ENCODE results near the gene CXCL12.

Gene CXCL12

GRCh38 chr10:44384601-44385025 lies 284 bp downstream of the CXCL12 start:
- no peak for DNase-seq

DNA sequence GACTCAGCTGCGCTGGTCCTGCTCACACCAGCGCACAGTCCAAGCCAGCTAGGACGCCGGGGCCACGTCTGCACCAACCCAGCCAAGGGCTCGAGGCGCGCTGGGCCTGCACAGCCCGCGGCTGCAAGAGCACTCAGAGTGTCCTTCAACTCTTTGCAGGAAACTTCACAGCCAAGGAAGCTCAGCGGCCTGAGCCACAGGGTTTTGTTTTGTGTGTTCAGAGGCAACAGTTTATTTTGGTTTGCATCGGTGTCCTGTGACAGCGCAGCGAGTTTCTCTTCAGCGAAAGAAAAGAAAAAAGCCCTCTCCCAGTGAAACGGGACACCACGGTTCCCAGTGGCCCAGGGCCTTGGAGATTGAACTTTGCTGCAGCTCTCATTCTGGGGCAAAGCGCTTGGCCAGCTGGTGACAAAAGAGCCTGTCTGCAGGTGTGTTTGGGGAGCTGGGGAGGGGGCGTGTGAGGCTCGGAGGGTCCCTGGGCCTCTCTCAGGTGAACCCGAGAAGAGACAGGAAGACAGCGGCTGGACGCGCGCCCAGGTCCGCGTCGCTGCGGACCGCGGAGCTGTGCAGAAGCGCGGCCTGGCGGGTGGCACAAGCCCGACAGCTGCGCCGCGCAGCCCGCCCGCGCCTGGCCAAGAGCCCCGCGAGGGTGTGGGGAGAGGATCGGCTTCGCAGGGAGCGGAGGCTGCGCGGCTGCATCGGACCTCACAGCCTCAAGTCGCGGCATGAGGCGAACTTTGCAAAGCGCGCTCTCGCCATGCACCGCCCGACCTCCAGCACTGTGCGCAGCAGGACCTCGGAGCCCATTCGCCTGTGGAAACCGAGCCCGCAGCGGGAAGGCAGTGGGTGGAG lies 922 bp downstream of the CXCL12 start:
- DNase-seq, result no peak

- no peak for DNase-seq
Observed at GRCh38 chr10:44382981-44383748, 1.7 kb downstream of the CXCL12 start.

DNA sequence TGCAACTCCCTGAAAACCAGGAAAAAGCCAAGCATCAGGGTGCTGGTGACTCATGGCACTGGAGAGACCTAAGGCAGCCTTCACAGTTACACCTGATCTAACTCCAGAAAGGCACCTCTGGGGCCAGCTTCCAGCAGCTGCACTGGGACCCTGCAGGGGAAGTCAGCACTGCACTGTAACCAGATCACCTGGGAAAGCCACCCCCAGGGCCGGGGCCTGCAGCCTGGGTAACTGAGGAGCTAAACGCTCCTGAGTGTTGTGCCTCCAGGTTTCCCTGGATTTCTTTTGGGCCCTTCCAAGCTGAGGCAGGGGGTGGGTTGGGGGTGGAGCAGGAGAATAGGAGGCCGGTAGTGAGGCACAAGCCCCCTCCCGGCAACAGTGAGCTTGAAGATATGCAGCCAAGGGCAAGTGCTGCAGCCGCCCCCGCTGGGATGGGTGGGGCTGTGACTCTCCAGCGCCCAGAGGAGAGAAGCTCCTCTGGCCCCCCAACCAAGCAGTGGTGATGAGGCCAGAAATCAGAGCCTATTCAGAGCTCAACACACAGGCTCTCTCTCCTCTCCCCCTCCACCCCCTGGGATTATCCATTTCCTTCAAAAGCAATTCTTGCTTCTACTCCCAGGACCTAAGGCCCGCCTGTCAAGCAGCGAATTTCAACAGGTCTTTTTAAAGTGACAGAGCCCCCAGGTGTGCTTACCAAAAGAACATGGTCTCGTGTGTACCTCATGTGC lies 2.6 kb downstream of the CXCL12 start:
- DNase-seq, result no peak

DNA sequence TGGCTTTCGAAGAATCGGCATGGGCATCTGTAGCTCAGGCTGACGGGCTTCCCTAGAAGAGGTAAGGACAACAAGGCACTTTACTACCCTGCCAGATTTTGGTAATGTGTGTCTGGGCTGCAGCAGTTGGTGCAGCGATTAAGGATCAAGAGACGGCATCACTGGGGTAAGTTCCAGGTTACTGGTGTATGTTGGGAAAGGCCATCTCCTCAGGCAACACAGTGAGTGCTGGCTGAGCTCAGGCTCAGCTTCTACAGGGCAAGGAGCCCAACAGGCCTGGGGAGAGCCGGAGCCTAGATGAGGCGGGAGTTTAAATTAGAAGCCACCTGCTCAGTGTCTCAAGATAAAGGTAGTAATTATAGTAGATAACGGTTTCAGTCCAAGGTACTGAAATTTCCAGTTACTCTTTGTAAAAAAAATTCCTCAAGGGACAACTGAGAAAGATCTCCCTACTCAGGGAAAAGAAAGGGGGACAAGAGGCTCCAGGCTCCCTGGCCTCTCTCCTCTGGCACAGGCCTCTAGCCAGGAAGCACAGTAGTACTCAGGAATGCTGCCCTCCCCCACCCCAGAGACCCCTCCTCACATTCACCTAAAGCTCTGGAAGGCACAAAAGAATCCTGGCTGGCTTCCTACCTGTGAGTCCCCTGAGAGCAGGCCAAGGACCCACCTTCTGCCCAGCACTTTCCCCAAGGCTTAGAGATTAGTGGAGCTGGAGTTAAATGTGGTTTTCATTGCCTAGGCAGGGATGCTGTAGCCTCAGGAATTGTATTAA lies 3.9 kb downstream of the CXCL12 start:
- DNase-seq, result no peak

DNA sequence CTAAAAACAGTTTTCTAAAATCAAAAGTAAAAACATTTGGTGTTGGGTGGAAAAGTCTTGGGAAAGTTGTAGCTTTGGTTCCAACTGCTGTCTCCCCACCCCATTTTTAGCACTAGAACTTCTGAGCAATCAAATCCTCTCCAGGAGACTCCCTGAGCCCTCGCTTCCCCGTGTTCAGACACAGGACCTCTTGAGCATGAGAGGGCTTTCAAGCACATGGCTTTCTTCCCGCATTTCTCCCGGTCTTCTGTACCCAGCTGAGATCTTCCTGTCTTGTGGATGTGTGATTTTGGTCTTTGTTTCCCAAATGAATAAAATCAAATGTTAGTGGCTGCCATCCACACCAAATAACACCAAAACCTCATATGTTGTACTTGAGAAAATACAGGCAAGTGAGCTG lies 5.0 kb downstream of the CXCL12 start:
- DNase-seq, result no peak

DNA sequence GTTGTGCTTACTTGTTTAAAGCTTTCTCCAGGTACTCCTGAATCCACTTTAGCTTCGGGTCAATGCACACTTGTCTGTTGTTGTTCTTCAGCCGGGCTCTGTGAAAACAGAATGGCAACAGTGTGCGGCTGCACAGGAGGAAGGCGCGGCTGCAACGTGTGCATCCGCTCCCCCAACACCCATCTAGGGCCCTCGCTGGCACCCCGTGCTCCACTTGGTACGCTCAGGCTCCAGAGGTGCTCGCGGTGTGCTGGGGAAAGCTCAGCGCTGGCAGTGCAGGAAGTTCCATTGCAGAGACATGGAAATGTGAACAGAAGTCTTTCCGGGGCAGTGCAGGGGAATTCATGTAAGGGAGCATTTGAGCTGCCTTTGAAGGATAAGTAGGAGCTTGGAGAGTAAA lies 6.3 kb downstream of the CXCL12 start:
- no peak for DNase-seq

GRCh38 chr10:44377651-44378310 lies 7.1 kb downstream of the CXCL12 start:
- no peak for DNase-seq

DNA sequence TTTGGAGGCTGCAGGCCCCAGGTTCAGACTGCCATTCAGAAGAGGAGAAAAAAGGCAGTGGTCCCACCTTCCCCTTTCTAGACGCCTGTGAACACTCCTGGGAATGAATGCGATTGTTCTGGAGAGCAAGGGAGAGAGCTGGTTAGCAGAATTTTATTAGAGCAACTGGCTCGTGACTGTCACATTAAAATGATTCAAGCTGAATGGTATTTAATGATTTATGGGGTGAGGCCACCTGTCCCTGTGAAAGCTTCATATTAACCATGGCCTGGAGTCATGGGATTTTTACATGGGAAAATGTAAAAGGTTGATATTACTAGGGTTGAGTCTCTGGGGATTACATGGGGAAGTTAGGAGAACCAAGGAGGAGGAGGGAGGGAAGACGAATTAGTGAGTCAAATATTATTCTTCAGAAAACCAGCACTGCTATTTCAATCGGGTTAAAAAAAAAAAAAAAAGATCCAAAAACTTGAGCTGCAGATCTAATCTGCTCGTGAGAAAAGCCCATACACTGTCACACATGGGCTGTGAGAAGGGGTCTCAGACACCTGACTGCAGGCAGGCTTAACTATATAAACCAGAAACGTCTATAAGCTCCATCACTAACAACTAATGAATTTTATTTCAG lies 8.3 kb downstream of the CXCL12 start:
- DNase-seq, result no peak

DNA sequence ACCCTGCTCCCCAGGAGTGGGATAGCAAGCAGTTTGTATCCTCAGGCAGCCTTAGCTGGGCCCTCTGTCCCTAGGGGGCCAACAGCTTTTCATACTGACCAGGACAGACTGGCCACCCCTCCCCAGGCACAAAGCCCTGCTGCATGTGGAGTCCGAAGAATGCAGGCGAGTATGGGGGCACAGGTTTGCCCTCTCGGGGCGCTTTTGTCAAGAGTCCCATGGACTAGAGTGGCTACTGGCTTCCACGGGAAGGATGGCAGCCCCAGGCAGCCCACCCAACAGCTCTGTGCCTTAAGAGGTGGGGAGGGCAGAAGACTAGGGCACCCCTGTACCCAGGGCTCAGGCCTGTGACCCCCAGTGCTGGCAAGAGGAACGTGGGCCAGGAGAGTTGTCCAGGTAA lies 10.7 kb downstream of the CXCL12 start:
- no peak for DNase-seq

GRCh38 chr10:44373341-44373995 lies 11.4 kb downstream of the CXCL12 start:
- no peak for DNase-seq

DNA sequence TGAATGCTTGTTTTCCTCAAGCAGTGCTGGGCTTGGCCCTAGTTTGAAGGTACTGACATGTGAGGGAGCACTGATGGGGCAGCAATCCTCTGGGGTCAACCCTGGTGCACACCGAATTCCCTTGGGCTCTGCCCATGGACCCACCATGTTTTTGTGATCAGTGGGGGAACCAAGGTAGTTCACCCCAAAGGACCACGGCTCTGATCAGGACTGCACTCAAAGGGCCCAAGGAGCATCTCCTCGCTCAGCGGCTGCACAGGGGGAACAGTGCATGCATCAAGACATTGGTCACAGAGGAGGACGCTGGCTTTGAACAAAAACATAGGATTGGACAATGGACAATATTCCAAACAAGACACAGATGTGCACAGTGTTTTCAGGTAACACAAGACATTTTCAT lies 12.7 kb downstream of the CXCL12 start:
- no peak for DNase-seq

- no peak for DNase-seq
Observed at GRCh38 chr10:44370731-44371248, 14.1 kb downstream of the CXCL12 start.

- no peak for DNase-seq
Observed at GRCh38 chr10:44369854-44370253, 15.0 kb downstream of the CXCL12 start.

GRCh38 chr10:44369296-44369695 lies 15.6 kb downstream of the CXCL12 start:
- no peak for DNase-seq

DNA sequence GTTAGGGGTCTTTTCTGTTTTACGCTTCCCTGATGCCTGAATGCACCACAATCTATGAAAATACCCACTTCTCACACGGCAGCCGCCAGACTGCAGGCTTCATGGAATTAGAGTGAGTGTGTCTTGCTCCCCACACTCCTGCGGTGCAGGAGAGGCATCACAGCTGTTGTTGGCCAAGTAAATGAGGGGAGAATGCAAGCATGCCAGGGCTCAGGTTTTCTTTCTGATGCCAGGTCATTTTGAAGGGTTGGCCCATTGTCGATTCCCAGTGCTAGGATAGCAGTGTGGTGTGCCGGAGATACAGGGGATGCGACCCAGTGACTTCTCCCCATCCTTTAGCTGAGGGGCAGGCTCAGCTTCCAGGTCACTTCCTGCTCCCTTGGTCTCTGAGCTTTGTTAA lies 16.3 kb downstream of the CXCL12 start:
- no peak for DNase-seq

- no peak for DNase-seq
Observed at GRCh38 chr10:44366941-44367630, 17.8 kb downstream of the CXCL12 start.

DNA sequence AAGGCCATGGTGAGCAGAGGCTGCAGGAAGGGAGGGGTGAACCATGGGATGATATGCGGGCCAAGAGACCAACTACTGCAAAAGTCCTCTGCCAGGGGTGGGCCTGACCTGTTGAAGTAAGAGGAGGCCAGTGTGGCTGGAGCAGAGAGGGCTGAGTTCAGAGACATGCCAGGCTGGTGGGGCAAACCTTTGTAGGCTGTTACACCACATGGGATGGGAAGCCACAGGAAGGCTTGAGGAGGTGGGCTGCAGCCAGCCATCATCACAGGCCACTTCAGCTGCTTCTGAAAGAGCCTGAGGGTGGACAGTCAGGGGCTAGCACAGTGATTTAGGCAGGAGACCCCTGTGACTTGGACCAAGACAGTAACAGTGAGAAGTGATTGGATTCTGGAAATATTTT lies 20.3 kb downstream of the CXCL12 start:
- no peak for DNase-seq

- no peak for DNase-seq
Observed at GRCh38 chr10:44363716-44364115, 21.2 kb downstream of the CXCL12 start.

Data from SHP77 treated with DMSO at 0.1 percent for 48 hours (cell line).